HL-60 (cell line): ENCODE results near the gene GJC3.
"Not testable (repeated sequence)": the region's sequence is repeated elsewhere in the genome, so short reads cannot be mapped to it uniquely, and the experiment has no call there.

ENCODE experiments used
- DNase-seq, 2 experiments: peaks; one replicate each; pipeline ENCODE4 v3.0.0-alpha.2; 2010 to 2020; ENCODE audit warnings: low read depth in 1 of 2, low spot score in 1 of 2
- H3K27ac ChIP-seq: fragments of 250-450 bp; sonication (Bioruptor Pico); replicated peaks from 2 replicates; pipeline ENCODE4 v1.5.1; 2020; ENCODE audit warnings: mild to moderate bottlenecking, moderate library complexity
- H3K27me3 ChIP-seq: fragments of 250-450 bp; sonication (Bioruptor Pico); 2 replicates; pipeline ENCODE4 v1.5.1; 2021; ENCODE audit warnings: mild to moderate bottlenecking, moderate library complexity; ENCODE audit not compliant: insufficient read depth, poor library complexity, severe bottlenecking
- H3K4me3 ChIP-seq: replicated peaks from 2 replicates; pipeline ENCODE4 v1.5.1; 2011; ENCODE audit warnings: mild to moderate bottlenecking, control low read depth, low read length; ENCODE audit not compliant: insufficient read depth
- CTCF ChIP-seq: IDR thresholded peaks from one replicate; pipeline ENCODE4 v1.5.1; 2011; ENCODE audit warnings: low read length, control low read depth, inconsistent platforms; ENCODE audit not compliant: insufficient read depth
- GABPA ChIP-seq: IDR thresholded peaks from 2 replicates; pipeline ENCODE4 v1.6.1; 2012; ENCODE audit warnings: low read depth
- POLR2AphosphoS5 ChIP-seq: IDR thresholded peaks from 2 replicates; pipeline ENCODE4 v1.6.1; 2012; ENCODE audit warnings: low read depth
- REST ChIP-seq: IDR thresholded peaks from 2 replicates; pipeline ENCODE4 v1.6.1; 2012; ENCODE audit warnings: low read depth; ENCODE audit not compliant: insufficient replicate concordance
- SPI1 ChIP-seq: IDR thresholded peaks from 2 replicates; pipeline ENCODE4 v1.6.1; 2012; ENCODE audit warnings: low read depth, mild to moderate bottlenecking, borderline replicate concordance

The GJC3 gene

GRCh38 chr7:99943641-99944496, 14.4 kb upstream of the GJC3 start:
- DNase-seq = no peak
- H3K4me3 ChIP-seq = no peak overlapping the region
- no peak for TF ChIP-seq GABPA
- TF ChIP-seq REST = no peak
- no peak for TF ChIP-seq POLR2AphosphoS5
- no peak for TF ChIP-seq SPI1
- TF ChIP-seq CTCF = no peak
- peaks cover 7% of the 10 kb centered on the region for H3K27me3 ChIP-seq
- no peak overlapping the region for H3K27ac ChIP-seq

GRCh38 chr7:99938296-99938695, 8.9 kb upstream of the GJC3 start:
- no peak overlapping the region for H3K4me3 ChIP-seq
- DNase-seq = no peak
- H3K27me3 ChIP-seq = peaks cover 7% of the 10 kb centered on the region
- H3K27ac ChIP-seq = no peak overlapping the region
- TF ChIP-seq SPI1 (no peak), CTCF (no peak), GABPA (no peak), POLR2AphosphoS5 (no peak), REST (no peak)

GRCh38 chr7:99935009-99935408, 5.6 kb upstream of the GJC3 start:
- H3K4me3 ChIP-seq, H3K27me3 ChIP-seq, H3K27ac ChIP-seq, DNase-seq: not testable (repeated sequence)

- no peak overlapping the region for H3K4me3 ChIP-seq
- TF ChIP-seq REST (no peak), SPI1 (no peak)
- no peak for DNase-seq
- peaks cover 10% of the 10 kb centered on the region for H3K27me3 ChIP-seq
- H3K27ac ChIP-seq = no peak overlapping the region
These were observed 956 bp upstream of the GJC3 start for GRCh38 chr7:99930376-99930775.
